Tibial artery (tissue), 4 donors: ENCODE measurements around the gene RPL10.

Experiments used
- DNase-seq, 2 donors: peaks; one replicate each; pipeline ENCODE4 v3.0.0-alpha.2; 2019
- H3K27ac ChIP-seq, 2 donors: fragments of 200-600 bp; sonication (generic) in 1 of 2; 1 replicate in 1 of 2; 2 replicates in 1 of 2; pipeline ENCODE4 v1.5.1; 2018 to 2019; ENCODE audit warnings: mild to moderate bottlenecking in 1 of 2
- H3K27me3 ChIP-seq, 2 donors: fragments of 200-600 bp; sonication (generic) in 1 of 2; one replicate each; pipeline versions ENCODE4 v1.5.1 to v1.6.0; 2016 to 2019
- H3K36me3 ChIP-seq, 3 donors: fragments of 200-600 bp; sonication (generic) in 2 of 3; one replicate each; pipeline ENCODE4 v1.5.1; 2016 to 2019; ENCODE audit warnings: mild to moderate bottlenecking in 2 of 3
- H3K4me1 ChIP-seq, 4 donors: fragments of 200-600 bp; sonication (generic) in 2 of 4; 1 replicate in 3 of 4; 2 replicates in 1 of 4; pipeline ENCODE4 v1.5.1; 2016 to 2019
- H3K4me3 ChIP-seq, 2 donors: fragments of 200-600 bp; sonication (generic) in 1 of 2; 1 replicate in 1 of 2; 2 replicates in 1 of 2; pipeline ENCODE4 v1.5.1; 2018 to 2019; ENCODE audit warnings: mild to moderate bottlenecking in 2 of 2
- H3K9me3 ChIP-seq, 3 donors: fragments of 200-600 bp; sonication (generic) in 1 of 3; one replicate each; pipeline ENCODE4 v1.5.1; 2016 to 2019
- CTCF ChIP-seq, 2 experiments: fragments of 200-600 bp in 1 of 2; fragments of 450-650 bp in 1 of 2; IDR thresholded peaks; one replicate each; pipeline ENCODE4 v1.5.1; 2017 to 2019; ENCODE audit warnings: antibody characterized with exemption in 2 of 2, mild to moderate bottlenecking in 1 of 2, moderate library complexity in 1 of 2
- intact Hi-C: fragments of 100-400 bp; cut with DNase I; formaldehyde crosslinking; loops from one replicate; pipeline ENCODE4 v1.15.0; 2023; ENCODE audit warnings: low total_unique reads

Gene RPL10

GRCh38 chrX:154363706-154364439 is 34.3 kb upstream of the RPL10 start:
- intact Hi-C loops, result no loop called here
- no peak for DNase-seq
- Histone ChIP-seq H3K36me3 (peaks cover 88 to 93% (median 90%) of the 10 kb centered on the region in 3 donors), H3K27ac (peak overlapping the region; percentile 96 to 98), H3K9me3 (no peaks in the 10 kb centered on the region), H3K4me1 (peaks cover 0 to 77% (median 43%) of the 10 kb centered on the region in 4 donors), H3K27me3 (no peaks in the 10 kb centered on the region), H3K4me3 (no peak overlapping the region)
- no peak for TF ChIP-seq CTCF (IDR thresholded peaks at IDR 0.05)

- Histone ChIP-seq H3K9me3 (no peaks in the 10 kb centered on the region), H3K4me3 (peak overlapping the region in 1 of 2 donors; percentile 78), H3K27me3 (no peaks in the 10 kb centered on the region), H3K27ac (peak overlapping the region; percentile 96 to 98), H3K36me3 (peaks cover 81 to 85% (median 83%) of the 10 kb centered on the region in 3 donors), H3K4me1 (peaks cover 0 to 64% (median 42%) of the 10 kb centered on the region in 4 donors)
- no peak for TF ChIP-seq CTCF (IDR thresholded peaks at IDR 0.05)
- DNase-seq, result no peak
- intact Hi-C loops, result no loop called here
These were observed 33.1 kb upstream of the RPL10 start for GRCh38 chrX:154365052-154365600.

GRCh38 chrX:154365997-154366665 is 32.0 kb upstream of the RPL10 start:
- no peaks in the 10 kb centered on the region for H3K9me3 ChIP-seq
- peaks cover 0 to 59% (median 42%) of the 10 kb centered on the region in 4 donors for H3K4me1 ChIP-seq
- no peaks in the 10 kb centered on the region for H3K27me3 ChIP-seq
- TF ChIP-seq CTCF (IDR thresholded peaks at IDR 0.05), result no peak
- H3K36me3 ChIP-seq, result peaks cover 83 to 87% (median 86%) of the 10 kb centered on the region in 3 donors
- intact Hi-C loops, result no loop called here
- H3K27ac ChIP-seq, result peak overlapping the region; percentile 96 to 98
- no peak for DNase-seq
- H3K4me3 ChIP-seq, result peak overlapping the region; percentile 78 to 85

GRCh38 chrX:154366666-154367055 is 31.5 kb upstream of the RPL10 start:
- peaks cover 77 to 82% (median 82%) of the 10 kb centered on the region in 3 donors for H3K36me3 ChIP-seq
- peak in 1 of 2 donors; percentile 77 for DNase-seq
- peak overlapping the region; percentile 78 to 85 for H3K4me3 ChIP-seq

More at GRCh38 chrX:154366666-154367055, 31.5 kb upstream of the RPL10 start:
- Histone ChIP-seq H3K9me3 (no peaks in the 10 kb centered on the region), H3K27me3 (no peaks in the 10 kb centered on the region), H3K4me1 (peaks cover 0 to 59% (median 41%) of the 10 kb centered on the region in 4 donors), H3K27ac (peak overlapping the region; percentile 96 to 98)
- no peak for TF ChIP-seq CTCF (IDR thresholded peaks at IDR 0.05)
- intact Hi-C loops, result no loop called here
